ENCODE data around the gene GABRB1. TPM values are rescaled to one million over a fixed set of nuclear protein-coding genes. Genes with fewer than 3 reads are reported as not detected.

Gene GABRB1
- total RNA-seq, 1 donor from 2014 or later = 4.0 TPM

DNA sequence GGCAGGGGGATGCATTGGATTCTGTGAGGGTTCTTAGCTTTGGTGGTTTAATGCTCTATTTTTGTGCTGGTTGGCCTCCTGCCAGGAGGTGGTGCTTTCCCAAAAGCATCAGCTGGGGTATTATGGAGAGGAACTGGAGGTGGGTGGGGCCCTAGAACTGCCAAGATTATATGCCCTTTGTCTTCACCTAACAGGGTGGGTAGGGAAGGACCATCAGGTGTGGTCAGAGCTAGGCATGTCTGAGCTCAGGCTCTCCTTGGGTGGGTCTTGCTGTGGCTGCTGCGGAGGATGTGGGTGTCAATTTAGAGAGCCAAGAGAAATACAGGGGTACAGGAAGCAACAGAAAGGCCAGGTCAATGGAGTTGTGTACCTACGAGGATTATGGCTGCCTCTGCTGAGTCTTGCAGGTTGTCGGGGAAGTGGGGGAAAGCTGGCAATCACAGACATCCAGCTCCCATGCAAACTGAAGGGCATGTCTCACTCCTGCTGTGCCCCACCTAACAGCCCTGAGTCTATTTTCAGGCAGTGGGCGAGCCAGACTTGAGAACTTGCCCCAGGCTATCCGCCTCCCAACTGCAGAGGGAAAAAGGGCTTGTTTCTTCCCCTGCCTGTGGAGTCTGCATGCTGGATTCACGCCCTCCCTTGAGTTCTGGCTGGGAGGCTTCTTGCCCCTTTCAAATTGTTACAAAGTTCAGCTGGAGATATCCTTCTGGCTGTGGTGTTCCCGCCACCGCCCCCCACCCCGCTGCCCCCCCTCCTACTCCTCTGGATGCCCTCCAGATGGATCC is 220.2 kb downstream of the GABRB1 start:
- H3K4me3 ChIP-seq = no peak overlapping the region
- TF ChIP-seq, protein P1, sequence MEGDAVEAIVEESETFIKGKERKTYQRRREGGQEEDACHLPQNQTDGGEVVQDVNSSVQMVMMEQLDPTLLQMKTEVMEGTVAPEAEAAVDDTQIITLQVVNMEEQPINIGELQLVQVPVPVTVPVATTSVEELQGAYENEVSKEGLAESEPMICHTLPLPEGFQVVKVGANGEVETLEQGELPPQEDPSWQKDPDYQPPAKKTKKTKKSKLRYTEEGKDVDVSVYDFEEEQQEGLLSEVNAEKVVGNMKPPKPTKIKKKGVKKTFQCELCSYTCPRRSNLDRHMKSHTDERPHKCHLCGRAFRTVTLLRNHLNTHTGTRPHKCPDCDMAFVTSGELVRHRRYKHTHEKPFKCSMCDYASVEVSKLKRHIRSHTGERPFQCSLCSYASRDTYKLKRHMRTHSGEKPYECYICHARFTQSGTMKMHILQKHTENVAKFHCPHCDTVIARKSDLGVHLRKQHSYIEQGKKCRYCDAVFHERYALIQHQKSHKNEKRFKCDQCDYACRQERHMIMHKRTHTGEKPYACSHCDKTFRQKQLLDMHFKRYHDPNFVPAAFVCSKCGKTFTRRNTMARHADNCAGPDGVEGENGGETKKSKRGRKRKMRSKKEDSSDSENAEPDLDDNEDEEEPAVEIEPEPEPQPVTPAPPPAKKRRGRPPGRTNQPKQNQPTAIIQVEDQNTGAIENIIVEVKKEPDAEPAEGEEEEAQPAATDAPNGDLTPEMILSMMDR (IDR thresholded peaks at IDR 0.05; ENCODE audit: borderline replicate concordance) = no peak
- intact Hi-C loops (cut with micrococcal nuclease) = no loop called here
- no peaks in the 10 kb centered on the region for H3K27me3 ChIP-seq (ENCODE audit: low read depth)
- no peaks in the 10 kb centered on the region for H3K36me3 ChIP-seq
- no peaks in the 10 kb centered on the region for H3K4me1 ChIP-seq
- no peak overlapping the region for H3K27ac ChIP-seq (replicated peaks)
- peaks cover 13% of the 10 kb centered on the region for H3K9me3 ChIP-seq (replicated peaks)
- no peak for DNase-seq

- no peak overlapping the region for H3K4me3 ChIP-seq
- DNase-seq = no peak
- no peaks in the 10 kb centered on the region for H3K27me3 ChIP-seq (ENCODE audit: low read depth)
- H3K4me1 ChIP-seq = no peaks in the 10 kb centered on the region
- no peaks in the 10 kb centered on the region for H3K36me3 ChIP-seq
- TF ChIP-seq, protein P1 (IDR thresholded peaks at IDR 0.05; ENCODE audit: borderline replicate concordance) = no peak
- H3K27ac ChIP-seq (replicated peaks) = no peak overlapping the region
- H3K9me3 ChIP-seq (replicated peaks) = no peaks in the 10 kb centered on the region
- intact Hi-C loops (cut with micrococcal nuclease) = no loop called here
Observed at GRCh38 chr4:47263721-47264120, 232.4 kb downstream of the GABRB1 start.

DNA sequence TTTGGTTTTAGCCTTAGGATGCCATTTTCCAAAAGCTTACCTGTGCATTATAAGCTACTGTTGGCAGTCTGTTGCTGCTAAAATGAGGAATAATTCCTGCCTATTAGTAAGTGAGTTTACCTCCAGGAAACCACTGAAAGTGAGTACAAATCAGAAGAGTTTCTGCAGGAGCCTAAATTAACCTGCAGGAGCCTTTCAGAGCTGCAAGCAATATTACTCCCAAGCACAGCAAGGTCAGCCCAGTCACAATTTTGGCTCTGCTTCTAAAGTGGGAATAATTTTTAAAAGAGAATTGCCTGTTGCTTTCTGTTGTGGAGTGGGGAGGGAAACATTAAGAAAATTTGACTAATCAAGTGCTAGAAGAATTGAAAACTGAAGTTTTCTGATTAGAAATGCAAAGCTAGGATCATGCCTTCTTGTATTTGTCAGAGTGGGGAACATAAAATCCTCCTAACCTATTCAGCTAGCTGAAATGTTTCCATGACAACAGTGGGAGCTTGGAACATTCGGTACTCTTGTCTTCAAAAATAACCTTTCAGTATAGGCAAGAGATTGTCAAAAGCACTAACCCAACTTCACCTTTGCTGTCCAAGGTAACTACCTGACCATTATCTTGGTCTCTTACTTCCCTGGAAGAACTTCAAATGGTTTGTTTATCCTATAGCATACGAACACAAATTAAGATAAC is 239.0 kb downstream of the GABRB1 start:
- TF ChIP-seq, protein P1 (IDR thresholded peaks at IDR 0.05; ENCODE audit: borderline replicate concordance) = no peak
- Histone ChIP-seq H3K27ac (replicated peaks) (no peak overlapping the region), H3K9me3 (replicated peaks) (no peaks in the 10 kb centered on the region), H3K27me3 (ENCODE audit: low read depth) (no peaks in the 10 kb centered on the region), H3K36me3 (no peaks in the 10 kb centered on the region), H3K4me3 (no peak overlapping the region), H3K4me1 (no peaks in the 10 kb centered on the region)
- intact Hi-C loops (cut with micrococcal nuclease) = no loop called here
- no peak for DNase-seq

DNA sequence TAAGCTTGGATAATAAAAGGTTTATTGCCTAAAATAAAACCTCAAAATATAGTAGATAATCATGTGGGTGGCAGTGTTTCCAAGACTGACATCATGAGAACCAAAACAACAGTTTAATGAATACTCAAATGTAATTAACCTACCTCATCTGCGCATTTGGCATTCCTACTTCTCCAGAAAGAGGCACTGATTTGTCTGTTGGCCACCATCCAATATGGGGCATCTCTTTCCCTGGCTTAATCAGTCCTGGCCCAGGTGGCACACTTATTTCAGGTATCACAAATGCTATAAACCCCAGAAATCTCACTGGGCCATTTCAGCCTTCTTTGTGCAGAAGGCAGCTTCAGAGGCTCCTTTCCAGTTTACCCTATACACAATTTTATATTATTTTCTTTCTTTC is 239.9 kb downstream of the GABRB1 start:
- Histone ChIP-seq H3K36me3 (no peaks in the 10 kb centered on the region), H3K27ac (replicated peaks) (no peak overlapping the region), H3K27me3 (ENCODE audit: low read depth) (no peaks in the 10 kb centered on the region), H3K4me1 (no peaks in the 10 kb centered on the region), H3K9me3 (replicated peaks) (no peaks in the 10 kb centered on the region), H3K4me3 (no peak overlapping the region)
- no peak for DNase-seq
- TF ChIP-seq, protein P1 (IDR thresholded peaks at IDR 0.05; ENCODE audit: borderline replicate concordance) = no peak
- intact Hi-C loops (cut with micrococcal nuclease) = no loop called here

DNA sequence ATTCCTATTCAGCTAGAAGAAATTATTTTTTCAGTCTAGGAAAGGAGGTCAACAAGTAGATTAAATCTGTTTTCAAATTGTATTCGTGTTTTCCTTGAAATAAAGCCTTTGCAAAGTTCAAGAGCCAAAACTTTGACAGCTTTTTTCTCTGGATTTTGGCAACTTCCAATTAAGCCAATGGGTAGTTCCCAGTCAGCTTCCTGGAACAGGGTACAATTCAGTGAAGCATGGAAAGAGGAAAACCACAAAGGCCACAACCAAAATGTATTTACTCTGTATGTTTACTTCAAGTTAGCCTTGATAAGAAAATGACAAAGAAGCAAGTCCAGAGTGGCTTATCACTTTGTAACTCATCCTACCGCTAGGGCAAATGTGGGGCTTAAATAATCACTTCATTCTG is 243.5 kb downstream of the GABRB1 start:
- no peak for DNase-seq
- Histone ChIP-seq H3K4me3 (no peak overlapping the region), H3K36me3 (no peaks in the 10 kb centered on the region), H3K27ac (replicated peaks) (no peak overlapping the region), H3K27me3 (ENCODE audit: low read depth) (no peaks in the 10 kb centered on the region), H3K9me3 (replicated peaks) (no peaks in the 10 kb centered on the region), H3K4me1 (no peaks in the 10 kb centered on the region)
- TF ChIP-seq, protein P1 (IDR thresholded peaks at IDR 0.05; ENCODE audit: borderline replicate concordance) = no peak
- intact Hi-C loops (cut with micrococcal nuclease) = no loop called here
